SH-SY5Y (cell line): ENCODE results near the gene NPTX2.

Experiments
- GATA2 ChIP-seq: IDR thresholded peaks from 2 replicates; pipeline ENCODE4 v1.6.1; 2011; ENCODE audit warnings: mild to moderate bottlenecking, low read depth, low read length
- GATA3 ChIP-seq: IDR thresholded peaks from 2 replicates; pipeline ENCODE4 v1.6.1; 2011; ENCODE audit warnings: low read depth, mild to moderate bottlenecking, low read length, moderate library complexity

- TF ChIP-seq GATA2 (no peak), GATA3 (no peak)
Observed at GRCh38 chr7:98656899-98657298, 39.8 kb downstream of the NPTX2 start.
